AG09309 (cell line): ENCODE data around the gene MCRIP2.

Experiments
- DNase-seq: peaks from one replicate; pipeline ENCODE4 v3.0.0-alpha.2; 2010; ENCODE audit warnings: low read depth
- H3K4me3 ChIP-seq: 2 replicates; pipeline ENCODE4 v1.5.1; 2011; ENCODE audit warnings: mild to moderate bottlenecking, low read depth, low read length, moderate library complexity; ENCODE audit not compliant: control insufficient read depth
- TF ChIP-seq, protein P1 (sequence below): IDR thresholded peaks from 2 replicates; pipeline ENCODE4 v1.5.1; 2011; ENCODE audit warnings: mild to moderate bottlenecking, low read depth, low read length, inconsistent platforms; ENCODE audit not compliant: insufficient read depth, control insufficient read depth; ENCODE audit errors: missing control alignments

The MCRIP2 gene

DNA sequence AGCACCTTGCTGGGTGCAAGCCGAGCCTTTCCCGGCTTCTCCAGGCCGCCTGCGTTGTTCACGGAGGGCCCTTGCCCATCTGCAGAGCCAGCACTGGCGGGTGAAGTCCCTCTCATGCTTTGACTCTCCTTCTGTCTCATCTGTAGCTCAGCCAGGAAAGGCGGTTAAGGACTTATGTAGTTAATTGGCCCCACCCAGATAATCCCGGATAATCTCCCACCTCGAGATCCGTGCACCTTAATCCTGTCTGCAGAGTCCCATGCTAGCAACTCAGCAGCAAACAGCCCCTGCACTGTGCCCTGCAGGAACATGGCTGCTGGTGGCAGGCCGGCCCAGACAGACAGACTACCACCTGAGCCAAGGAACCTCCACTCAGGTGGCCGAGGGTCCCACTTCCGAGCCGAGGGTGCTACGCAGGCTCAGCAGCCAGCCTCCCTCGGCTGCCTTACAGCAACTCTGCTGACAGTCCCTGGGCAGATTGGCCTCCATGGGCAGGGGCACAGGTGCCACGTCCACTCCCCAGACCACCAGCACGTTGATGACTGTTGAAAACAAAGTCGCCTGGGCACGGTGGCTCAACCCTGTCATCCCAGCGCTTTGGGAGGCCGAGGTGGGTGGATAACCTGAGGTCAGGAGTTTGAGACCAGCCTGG is 34.8 kb upstream of the MCRIP2 start:
- no peak overlapping the region for H3K4me3 ChIP-seq
- TF ChIP-seq, protein P1, sequence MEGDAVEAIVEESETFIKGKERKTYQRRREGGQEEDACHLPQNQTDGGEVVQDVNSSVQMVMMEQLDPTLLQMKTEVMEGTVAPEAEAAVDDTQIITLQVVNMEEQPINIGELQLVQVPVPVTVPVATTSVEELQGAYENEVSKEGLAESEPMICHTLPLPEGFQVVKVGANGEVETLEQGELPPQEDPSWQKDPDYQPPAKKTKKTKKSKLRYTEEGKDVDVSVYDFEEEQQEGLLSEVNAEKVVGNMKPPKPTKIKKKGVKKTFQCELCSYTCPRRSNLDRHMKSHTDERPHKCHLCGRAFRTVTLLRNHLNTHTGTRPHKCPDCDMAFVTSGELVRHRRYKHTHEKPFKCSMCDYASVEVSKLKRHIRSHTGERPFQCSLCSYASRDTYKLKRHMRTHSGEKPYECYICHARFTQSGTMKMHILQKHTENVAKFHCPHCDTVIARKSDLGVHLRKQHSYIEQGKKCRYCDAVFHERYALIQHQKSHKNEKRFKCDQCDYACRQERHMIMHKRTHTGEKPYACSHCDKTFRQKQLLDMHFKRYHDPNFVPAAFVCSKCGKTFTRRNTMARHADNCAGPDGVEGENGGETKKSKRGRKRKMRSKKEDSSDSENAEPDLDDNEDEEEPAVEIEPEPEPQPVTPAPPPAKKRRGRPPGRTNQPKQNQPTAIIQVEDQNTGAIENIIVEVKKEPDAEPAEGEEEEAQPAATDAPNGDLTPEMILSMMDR: no peak
- no peak for DNase-seq

DNA sequence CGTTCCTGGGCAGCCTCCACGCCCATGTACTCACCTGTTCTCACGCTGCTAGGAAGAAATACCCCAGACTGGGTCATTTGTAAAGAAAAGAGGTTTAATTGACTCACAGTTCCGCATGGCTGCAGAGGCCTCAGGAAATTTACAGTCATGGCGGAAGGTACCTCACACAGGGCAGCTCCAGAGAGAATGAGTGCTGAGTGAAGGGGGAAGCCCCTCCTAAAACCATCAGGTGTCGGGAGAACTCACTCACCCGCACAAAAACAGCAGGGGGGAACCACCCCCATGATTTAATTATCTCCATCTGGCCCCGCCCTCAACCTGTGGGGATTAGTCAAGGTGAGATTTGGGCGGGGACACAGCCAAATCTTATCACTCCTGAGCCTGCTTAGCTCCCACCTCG is 33.6 kb upstream of the MCRIP2 start:
- no peak for DNase-seq
- TF ChIP-seq, protein P1: no peak

GRCh38 chr16:609316-609715 is 32.3 kb upstream of the MCRIP2 start:
- no peak overlapping the region for H3K4me3 ChIP-seq
- TF ChIP-seq, protein P1: no peak
- DNase-seq: no peak

More for the DNA sequence above, 33.6 kb upstream of the MCRIP2 start:
- no peak overlapping the region for H3K4me3 ChIP-seq

GRCh38 chr16:609984-610383 is 31.6 kb upstream of the MCRIP2 start:
- H3K4me3 ChIP-seq: no peak overlapping the region
- TF ChIP-seq, protein P1: no peak
- DNase-seq: no peak

GRCh38 chr16:610513-611381 is 30.9 kb upstream of the MCRIP2 start:
- DNase-seq: no peak
- H3K4me3 ChIP-seq: no peak overlapping the region
- TF ChIP-seq, protein P1: peak; percentile 41

DNA sequence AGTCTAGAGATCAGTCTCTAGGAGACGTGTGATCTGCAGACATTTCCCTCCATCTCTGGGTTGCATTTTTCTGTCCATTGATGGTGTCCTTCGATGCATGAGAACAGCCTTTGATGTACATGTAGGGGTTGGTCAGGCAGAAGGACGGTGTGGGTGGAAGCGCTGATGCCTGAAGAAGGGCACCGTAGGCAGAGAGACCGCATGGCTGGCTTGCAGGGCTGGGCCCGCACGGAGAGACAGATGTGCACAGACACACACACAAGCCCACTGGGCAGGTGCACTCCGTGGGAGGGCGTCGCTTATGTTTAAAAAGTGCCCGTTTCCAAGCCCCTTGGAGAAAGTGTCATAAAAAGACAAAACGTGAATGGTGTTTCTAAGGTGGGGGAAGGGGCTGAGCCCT is 26.5 kb upstream of the MCRIP2 start:
- no peak overlapping the region for H3K4me3 ChIP-seq
- TF ChIP-seq, protein P1: no peak
- DNase-seq: no peak
